DND-41 (cell line): ENCODE data around the gene CKAP5.

Experiments
- ATAC-seq: fragments of 200-7000 bp; cut with Tn5 transposase; 3 replicates; pipeline ENCODE4 v1.9.1; 2021; ENCODE audit warnings: low read depth; ENCODE audit not compliant: insufficient read depth
- DNase-seq: peaks from one replicate; pipeline ENCODE4 v3.0.0-alpha.2; 2020
- H2AFZ ChIP-seq: 2 replicates; pipeline ENCODE4 v1.6.0; 2012; ENCODE audit warnings: low read depth, low read length
- H3K27ac ChIP-seq: 2 replicates; pipeline ENCODE4 v1.5.1; 2012; ENCODE audit warnings: low read length, inconsistent platforms
- H3K27me3 ChIP-seq: fragments of 200-600 bp; sonication (generic); 2 replicates; pipeline ENCODE4 v1.6.0; 2012; ENCODE audit warnings: low read length, mild to moderate bottlenecking, inconsistent platforms; ENCODE audit not compliant: insufficient read depth, poor library complexity
- H3K36me3 ChIP-seq: 2 replicates; pipeline ENCODE4 v1.5.1; 2012; ENCODE audit warnings: low read length, inconsistent platforms; ENCODE audit not compliant: insufficient read depth
- H3K4me1 ChIP-seq: 2 replicates; pipeline ENCODE4 v1.5.1; 2012; ENCODE audit warnings: mild to moderate bottlenecking, low read length; ENCODE audit not compliant: insufficient read depth
- H3K4me2 ChIP-seq: 2 replicates; pipeline ENCODE4 v1.6.0; 2012; ENCODE audit warnings: mild to moderate bottlenecking, moderate library complexity, low read length, inconsistent platforms; ENCODE audit not compliant: insufficient read depth
- H3K4me3 ChIP-seq, 2 experiments: fragments of 200-600 bp in 1 of 2; shearing (Covaris generic) in 1 of 2; 2 replicates each; pipeline ENCODE4 v1.5.1; 2012 to 2016; ENCODE audit warnings: inconsistent platforms in 2 of 2, low read length in 2 of 2, mild to moderate bottlenecking in 2 of 2, low read depth in 1 of 2, moderate library complexity in 1 of 2
- H3K79me2 ChIP-seq: 2 replicates; pipeline ENCODE4 v1.6.0; 2012; ENCODE audit warnings: low read length, inconsistent platforms; ENCODE audit not compliant: insufficient read depth
- H3K9ac ChIP-seq: 2 replicates; pipeline ENCODE4 v1.6.0; 2012; ENCODE audit warnings: low read depth, mild to moderate bottlenecking, inconsistent platforms, low read length, moderate library complexity
- H3K9me3 ChIP-seq: 2 replicates; pipeline ENCODE4 v1.5.1; 2012; ENCODE audit warnings: low read length, moderate library complexity, mild to moderate bottlenecking, inconsistent platforms; ENCODE audit not compliant: insufficient read depth, severe bottlenecking
- H4K20me1 ChIP-seq: 2 replicates; pipeline ENCODE4 v1.6.0; 2012; ENCODE audit warnings: low read length; ENCODE audit not compliant: insufficient read depth
- CTCF ChIP-seq: IDR thresholded peaks from 2 replicates; pipeline ENCODE4 v1.5.1; 2012; ENCODE audit warnings: borderline replicate concordance, low read length, moderate library complexity, mild to moderate bottlenecking; ENCODE audit not compliant: poor library complexity, severe bottlenecking; ENCODE audit errors: extremely low read depth
- EZH2 ChIP-seq: IDR thresholded peaks from 3 replicates; pipeline ENCODE4 v1.6.1; 2012; ENCODE audit warnings: borderline replicate concordance, low read depth, mild to moderate bottlenecking, moderate library complexity, low read length, inconsistent platforms; ENCODE audit not compliant: severe bottlenecking

The CKAP5 gene

GRCh38 chr11:46745995-46746394, 100.1 kb downstream of the CKAP5 start:
- peaks cover 97% of the 10 kb centered on the region for H3K36me3 ChIP-seq
- TF ChIP-seq CTCF (no peak), EZH2 (no peak)

DNA sequence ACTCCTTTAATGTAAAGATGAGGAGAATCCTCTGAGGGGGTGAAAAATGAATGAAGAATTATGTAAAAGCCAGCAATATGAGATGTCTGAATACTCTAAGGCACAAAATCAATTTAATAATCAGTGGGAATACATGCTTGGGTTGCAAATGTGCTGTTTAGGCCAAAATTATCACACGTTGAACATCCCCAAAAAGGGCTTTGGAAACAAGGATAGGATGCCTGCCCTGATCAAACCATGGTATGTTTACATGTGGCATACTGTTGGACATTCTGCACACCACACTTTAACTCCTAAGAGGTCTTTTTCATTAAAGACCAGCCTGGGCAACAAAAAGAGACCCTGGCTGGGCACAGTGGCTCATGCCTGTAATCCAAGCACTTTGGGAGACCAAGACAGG, 100.8 kb downstream of the CKAP5 start:
- Histone ChIP-seq H3K27me3 (no peaks in the 10 kb centered on the region), H3K9me3 (no peaks in the 10 kb centered on the region), H3K9ac (no peak overlapping the region), H3K27ac (no peak overlapping the region), H4K20me1 (no peaks in the 10 kb centered on the region), H3K36me3 (peaks cover 91% of the 10 kb centered on the region), H3K4me1 (no peaks in the 10 kb centered on the region), H2AFZ (no peak overlapping the region), H3K4me3 (no peak overlapping the region), H3K79me2 (no peaks in the 10 kb centered on the region), H3K4me2 (no peak overlapping the region)
- DNase-seq (no peak), ATAC-seq (no peak)
- TF ChIP-seq EZH2 (no peak), CTCF (no peak)

More at GRCh38 chr11:46745995-46746394, 100.1 kb downstream of the CKAP5 start:
- no peaks in the 10 kb centered on the region for H3K79me2 ChIP-seq
- H3K4me1 ChIP-seq = no peaks in the 10 kb centered on the region
- no peaks in the 10 kb centered on the region for H3K27me3 ChIP-seq
- ATAC-seq (no peak), DNase-seq (no peak)
- no peaks in the 10 kb centered on the region for H4K20me1 ChIP-seq
- H3K4me2 ChIP-seq = no peak overlapping the region
- H3K9ac ChIP-seq = no peak overlapping the region
- H2AFZ ChIP-seq = no peak overlapping the region
- no peaks in the 10 kb centered on the region for H3K9me3 ChIP-seq
- H3K27ac ChIP-seq = no peak overlapping the region
- H3K4me3 ChIP-seq = no peak overlapping the region

GRCh38 chr11:46743693-46744339, 102.3 kb downstream of the CKAP5 start:
- no peak overlapping the region for H3K4me2 ChIP-seq
- no peaks in the 10 kb centered on the region for H3K4me1 ChIP-seq
- ATAC-seq (no peak), DNase-seq (no peak)
- no peak overlapping the region for H3K4me3 ChIP-seq
- peaks cover 77% of the 10 kb centered on the region for H3K36me3 ChIP-seq
- H3K9ac ChIP-seq = no peak overlapping the region
- no peaks in the 10 kb centered on the region for H3K27me3 ChIP-seq
- TF ChIP-seq CTCF (no peak), EZH2 (no peak)
- no peak overlapping the region for H3K27ac ChIP-seq
- no peaks in the 10 kb centered on the region for H3K9me3 ChIP-seq
- H2AFZ ChIP-seq = no peak overlapping the region
- H4K20me1 ChIP-seq = no peaks in the 10 kb centered on the region
- H3K79me2 ChIP-seq = no peaks in the 10 kb centered on the region
